SJCRH30 (cell line): ENCODE data around the gene KLK1. TPM values are rescaled to one million over a fixed set of nuclear protein-coding genes. Genes with fewer than 3 reads are reported as not detected.
A peak's percentile ranks its signal among the peaks of the same experiment; 100 is the strongest.

Experiments used
- DNase-seq, 2 experiments: peaks; one replicate each; pipeline ENCODE4 v3.0.0-alpha.2; 2015 to 2020
- H3K27ac ChIP-seq: fragments of 250-450 bp; sonication (Bioruptor Pico); 2 replicates; pipeline ENCODE4 v1.5.1; 2020; ENCODE audit warnings: mild to moderate bottlenecking, moderate library complexity
- H3K27me3 ChIP-seq: fragments of 250-450 bp; sonication (Bioruptor Pico); 2 replicates; pipeline ENCODE4 v1.5.1; 2020; ENCODE audit warnings: mild to moderate bottlenecking, moderate library complexity
- H3K36me3 ChIP-seq: fragments of 250-450 bp; sonication (Bioruptor Pico); 2 replicates; pipeline ENCODE4 v1.5.1; 2020; ENCODE audit warnings: mild to moderate bottlenecking, moderate library complexity
- H3K4me1 ChIP-seq: fragments of 250-450 bp; sonication (Bioruptor Pico); 2 replicates; pipeline ENCODE4 v1.5.1; 2020; ENCODE audit warnings: mild to moderate bottlenecking, moderate library complexity
- H3K4me3 ChIP-seq: fragments of 250-450 bp; sonication (Bioruptor Pico); 2 replicates; pipeline ENCODE4 v1.5.1; 2020; ENCODE audit warnings: mild to moderate bottlenecking, moderate library complexity
- H3K9me3 ChIP-seq: fragments of 250-450 bp; sonication (Bioruptor Pico); replicated peaks from 2 replicates; pipeline ENCODE4 v1.5.1; 2020; ENCODE audit warnings: mild to moderate bottlenecking, moderate library complexity
- total RNA-seq: library from RNA; depleted of rRNA; stranded (reverse); fragments of >200 nt; shearing (Covaris generic); gene quantifications from 2 replicates; pipeline ENCODE4 v1.2.3, GENCODE V29; 2014; rRNA removed

KLK1 gene
- total RNA-seq, result 0.13 and 0.18 TPM in 2 replicates

DNA sequence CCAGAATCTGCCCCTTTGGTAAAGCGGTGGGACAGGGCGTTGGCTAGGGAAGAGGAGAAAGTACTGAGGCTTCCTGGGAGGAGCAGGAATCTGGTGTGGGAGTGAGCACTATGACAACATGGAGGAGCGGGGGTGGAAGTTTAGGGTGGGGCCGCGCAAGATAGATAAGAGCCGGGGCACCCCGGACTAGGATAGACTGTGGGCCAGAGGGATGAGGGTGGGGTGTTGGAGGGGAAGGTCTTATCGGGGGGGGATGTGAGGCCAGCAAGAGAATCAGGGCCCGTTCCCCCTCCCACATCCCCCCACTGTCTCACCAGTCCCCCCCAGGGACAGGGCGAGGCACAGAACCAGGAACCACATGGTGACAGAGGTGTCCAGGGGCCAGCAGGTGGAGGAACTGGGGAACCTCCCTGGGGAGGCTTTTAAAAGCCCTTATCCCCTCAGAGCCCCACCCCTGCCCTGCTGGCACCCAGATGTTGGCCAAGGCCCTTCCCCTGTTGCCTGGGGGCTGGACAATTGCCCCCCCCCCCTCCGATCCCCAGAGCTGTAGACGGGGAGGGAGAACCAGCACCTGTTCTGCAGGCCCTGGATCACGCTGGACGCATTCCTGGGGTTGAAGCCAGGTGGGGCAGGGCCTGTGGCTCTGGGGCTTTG, at the start of gene KLK1:
KLK1 (minus strand) TSS at position 399 of the 654 bp plus-strand sequence; CDS start at position 360, 39 bp downstream.
- DNase-seq, result peak; percentile 29 to 30
- Histone ChIP-seq H3K36me3 (no peaks in the 10 kb centered on the region), H3K4me1 (peaks cover 11% of the 10 kb centered on the region; the same call in 1 of the 2 replicates), H3K4me3 (no peak within 1 kb of the TSS), H3K27me3 (0 out of 2 replicates have a peak, but pooled peaks cover 3% of the 10 kb centered on the region), H3K9me3 (no peaks in the 10 kb centered on the region), H3K27ac (no peak within 1 kb of the TSS)

DNA sequence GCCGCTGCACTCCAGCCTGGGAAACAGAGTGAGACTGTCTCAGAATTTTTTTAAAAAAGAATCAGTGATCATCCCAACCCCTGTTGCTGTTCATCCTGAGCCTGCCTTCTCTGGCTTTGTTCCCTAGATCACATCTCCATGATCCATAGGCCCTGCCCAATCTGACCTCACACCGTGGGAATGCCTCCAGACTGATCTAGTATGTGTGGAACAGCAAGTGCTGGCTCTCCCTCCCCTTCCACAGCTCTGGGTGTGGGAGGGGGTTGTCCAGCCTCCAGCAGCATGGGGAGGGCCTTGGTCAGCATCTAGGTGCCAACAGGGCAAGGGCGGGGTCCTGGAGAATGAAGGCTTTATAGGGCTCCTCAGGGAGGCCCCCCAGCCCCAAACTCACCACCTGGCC, 49.5 kb upstream of the KLK1 start, which contains the start of gene KLK2:
KLK2 (plus strand) TSS at position 384 of the 400 bp plus-strand sequence. CDS start 35 bp downstream, outside the sequence.
- H3K4me1 ChIP-seq, result peaks cover 4% of the 10 kb centered on the region; the same call in 1 of the 2 replicates
- H3K36me3 ChIP-seq, result no peaks in the 10 kb centered on the region
- no peaks in the 10 kb centered on the region for H3K9me3 ChIP-seq
- H3K4me3 ChIP-seq, result no peak within 1 kb of the TSS
- peaks cover 12% of the 10 kb centered on the region for H3K27me3 ChIP-seq
- no peak within 1 kb of the TSS for H3K27ac ChIP-seq
- DNase-seq, result no peak

DNA sequence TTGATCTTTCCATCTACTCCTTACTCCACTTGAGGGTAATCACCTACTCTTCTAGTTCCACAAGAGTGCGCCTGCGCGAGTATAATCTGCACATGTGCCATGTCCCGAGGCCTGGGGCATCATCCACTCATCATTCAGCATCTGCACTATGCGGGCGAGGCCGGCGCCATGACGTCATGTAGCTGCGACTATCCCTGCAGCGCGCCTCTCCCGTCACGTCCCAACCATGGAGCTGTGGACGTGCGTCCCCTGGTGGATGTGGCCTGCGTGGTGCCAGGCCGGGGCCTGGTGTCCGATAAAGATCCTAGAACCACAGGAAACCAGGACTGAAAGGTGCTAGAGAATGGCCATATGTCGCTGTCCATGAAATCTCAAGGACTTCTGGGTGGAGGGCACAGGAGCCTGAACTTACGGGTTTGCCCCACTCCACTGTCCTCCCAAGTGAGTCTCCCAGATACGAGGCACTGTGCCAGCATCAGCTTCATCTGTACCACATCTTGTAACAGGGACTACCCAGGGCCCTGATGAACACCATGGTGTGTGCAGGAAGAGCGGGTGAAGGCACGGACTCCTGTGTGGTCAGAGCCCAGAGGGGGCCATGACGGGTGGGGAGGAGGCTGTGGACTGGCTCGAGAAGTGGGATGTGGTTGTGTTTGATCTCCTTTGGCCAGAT, 47.0 kb upstream of the KLK1 start:
- Histone ChIP-seq H3K4me3 (no peak overlapping the region), H3K9me3 (no peaks in the 10 kb centered on the region), H3K4me1 (no peaks in the 10 kb centered on the region), H3K36me3 (no peaks in the 10 kb centered on the region), H3K27me3 (peaks cover 3% of the 10 kb centered on the region; the same call in 1 of the 2 replicates), H3K27ac (no peak overlapping the region)
- no peak for DNase-seq

DNA sequence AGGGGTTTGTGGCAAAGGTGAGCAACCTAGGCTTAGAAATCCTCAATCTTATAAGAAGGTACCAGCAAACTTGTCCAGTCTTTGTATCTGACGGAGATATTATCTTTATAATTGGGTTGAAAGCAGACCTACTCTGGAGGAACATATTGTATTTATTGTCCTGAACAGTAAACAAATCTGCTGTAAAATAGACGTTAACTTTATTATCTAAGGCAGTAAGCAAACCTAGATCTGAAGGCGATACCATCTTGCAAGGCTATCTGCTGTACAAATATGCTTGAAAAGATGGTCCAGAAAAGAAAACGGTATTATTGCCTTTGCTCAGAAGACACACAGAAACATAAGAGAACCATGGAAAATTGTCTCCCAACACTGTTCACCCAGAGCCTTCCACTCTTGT, 45.9 kb upstream of the KLK1 start:
- Histone ChIP-seq H3K27me3 (no peaks in the 10 kb centered on the region; the same call in 1 of the 2 replicates), H3K27ac (no peak overlapping the region), H3K9me3 (no peaks in the 10 kb centered on the region), H3K4me1 (no peaks in the 10 kb centered on the region), H3K4me3 (no peak overlapping the region), H3K36me3 (no peaks in the 10 kb centered on the region)
- DNase-seq, result no peak

DNA sequence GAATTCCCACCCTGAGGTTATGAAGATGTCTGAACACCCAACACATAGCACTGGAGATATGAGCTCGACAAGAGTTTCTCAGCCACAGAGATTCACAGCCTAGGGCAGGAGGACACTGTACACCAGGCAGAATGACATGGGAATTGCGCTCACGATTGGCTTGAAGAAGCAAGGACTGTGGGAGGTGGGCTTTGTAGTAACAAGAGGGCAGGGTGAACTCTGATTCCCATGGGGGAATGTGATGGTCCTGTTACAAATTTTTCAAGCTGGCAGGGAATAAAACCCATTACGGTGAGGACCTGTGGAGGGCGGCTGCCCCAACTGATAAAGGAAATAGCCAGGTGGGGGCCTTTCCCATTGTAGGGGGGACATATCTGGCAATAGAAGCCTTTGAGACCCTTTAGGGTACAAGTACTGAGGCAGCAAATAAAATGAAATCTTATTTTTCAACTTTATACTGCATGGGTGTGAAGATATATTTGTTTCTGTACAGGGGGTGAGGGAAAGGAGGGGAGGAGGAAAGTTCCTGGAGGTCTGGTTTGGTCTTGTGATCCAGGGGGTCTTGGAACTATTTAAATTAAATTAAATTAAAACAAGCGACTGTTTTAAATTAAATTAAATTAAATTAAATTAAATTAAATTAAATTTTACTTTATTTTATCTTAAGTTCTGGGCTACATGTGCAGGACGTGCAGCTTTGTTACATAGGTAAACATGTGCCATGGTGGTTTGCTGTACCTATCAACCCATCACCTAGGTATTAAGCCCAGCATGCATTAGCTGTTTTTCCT, 38.1 kb upstream of the KLK1 start:
- H3K4me1 ChIP-seq, result no peaks in the 10 kb centered on the region
- H3K27ac ChIP-seq, result no peak overlapping the region
- no peak for DNase-seq
- H3K36me3 ChIP-seq, result no peaks in the 10 kb centered on the region
- H3K27me3 ChIP-seq, result no peaks in the 10 kb centered on the region
- H3K4me3 ChIP-seq, result no peak overlapping the region
- H3K9me3 ChIP-seq, result 0 out of 2 replicates have a peak, but pooled peaks cover 3% of the 10 kb centered on the region

DNA sequence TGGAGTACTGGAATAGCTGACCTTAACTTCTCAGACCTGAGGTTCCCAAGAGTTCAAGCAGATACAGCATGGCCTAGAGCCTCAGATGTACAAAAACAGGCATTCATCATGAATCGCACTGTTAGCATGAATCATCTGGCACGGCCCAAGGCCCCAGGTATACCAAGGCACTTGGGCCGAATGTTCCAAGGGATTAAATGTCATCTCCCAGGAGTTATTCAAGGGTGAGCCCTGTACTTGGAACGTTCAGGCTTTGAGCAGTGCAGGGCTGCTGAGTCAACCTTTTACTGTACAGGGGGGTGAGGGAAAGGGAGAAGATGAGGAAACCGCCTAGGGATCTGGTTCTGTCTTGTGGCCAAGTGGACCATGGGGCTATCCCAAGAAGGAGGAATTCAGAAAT, 37.4 kb upstream of the KLK1 start:
- H3K9me3 ChIP-seq, result 0 out of 2 replicates have a peak, but pooled peaks cover 3% of the 10 kb centered on the region
- H3K36me3 ChIP-seq, result no peaks in the 10 kb centered on the region
- H3K27ac ChIP-seq, result no peak overlapping the region
- H3K4me1 ChIP-seq, result no peaks in the 10 kb centered on the region
- no peaks in the 10 kb centered on the region for H3K27me3 ChIP-seq
- no peak overlapping the region for H3K4me3 ChIP-seq
- DNase-seq, result no peak

DNA sequence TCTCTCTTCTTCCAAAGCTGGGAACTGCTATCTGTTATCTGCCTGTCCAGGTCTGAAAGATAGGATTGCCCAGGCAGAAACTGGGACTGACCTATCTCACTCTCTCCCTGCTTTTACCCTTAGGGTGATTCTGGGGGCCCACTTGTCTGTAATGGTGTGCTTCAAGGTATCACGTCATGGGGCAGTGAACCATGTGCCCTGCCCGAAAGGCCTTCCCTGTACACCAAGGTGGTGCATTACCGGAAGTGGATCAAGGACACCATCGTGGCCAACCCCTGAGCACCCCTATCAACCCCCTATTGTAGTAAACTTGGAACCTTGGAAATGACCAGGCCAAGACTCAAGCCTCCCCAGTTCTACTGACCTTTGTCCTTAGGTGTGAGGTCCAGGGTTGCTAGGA, 36.3 kb upstream of the KLK1 start:
- Histone ChIP-seq H3K27me3 (no peaks in the 10 kb centered on the region), H3K36me3 (no peaks in the 10 kb centered on the region), H3K4me1 (no peaks in the 10 kb centered on the region), H3K27ac (no peak overlapping the region), H3K9me3 (0 out of 2 replicates have a peak, but pooled peaks cover 3% of the 10 kb centered on the region), H3K4me3 (no peak overlapping the region)
- no peak for DNase-seq

DNA sequence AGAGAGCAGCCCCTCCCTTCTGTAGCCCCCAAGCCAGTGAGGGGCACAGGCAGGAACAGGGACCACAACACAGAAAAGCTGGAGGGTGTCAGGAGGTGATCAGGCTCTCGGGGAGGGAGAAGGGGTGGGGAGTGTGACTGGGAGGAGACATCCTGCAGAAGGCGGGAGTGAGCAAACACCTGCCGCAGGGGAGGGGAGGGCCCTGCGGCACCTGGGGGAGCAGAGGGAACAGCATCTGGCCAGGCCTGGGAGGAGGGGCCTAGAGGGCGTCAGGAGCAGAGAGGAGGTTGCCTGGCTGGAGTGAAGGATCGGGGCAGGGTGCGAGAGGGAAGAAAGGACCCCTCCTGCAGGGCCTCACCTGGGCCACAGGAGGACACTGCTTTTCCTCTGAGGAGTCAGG, 35.3 kb upstream of the KLK1 start:
- no peak for DNase-seq
- H3K36me3 ChIP-seq, result no peaks in the 10 kb centered on the region
- H3K27me3 ChIP-seq, result no peaks in the 10 kb centered on the region; the same call in 1 of the 2 replicates
- H3K27ac ChIP-seq, result no peak overlapping the region
- H3K4me1 ChIP-seq, result no peaks in the 10 kb centered on the region
- H3K9me3 ChIP-seq, result 0 out of 2 replicates have a peak, but pooled peaks cover 3% of the 10 kb centered on the region
- H3K4me3 ChIP-seq, result no peak overlapping the region

DNA sequence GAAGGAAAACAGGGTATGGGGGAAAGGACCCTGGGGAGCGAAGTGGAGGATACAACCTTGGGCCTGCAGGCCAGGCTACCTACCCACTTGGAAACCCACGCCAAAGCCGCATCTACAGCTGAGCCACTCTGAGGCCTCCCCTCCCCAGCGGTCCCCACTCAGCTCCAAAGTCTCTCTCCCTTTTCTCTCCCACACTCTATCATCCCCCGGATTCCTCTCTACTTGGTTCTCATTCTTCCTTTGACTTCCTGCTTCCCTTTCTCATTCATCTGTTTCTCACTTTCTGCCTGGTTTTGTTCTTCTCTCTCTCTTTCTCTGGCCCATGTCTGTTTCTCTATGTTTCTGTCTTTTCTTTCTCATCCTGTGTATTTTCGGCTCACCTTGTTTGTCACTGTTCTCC, 33.8 kb upstream of the KLK1 start:
- Histone ChIP-seq H3K27ac (no peak overlapping the region), H3K9me3 (0 out of 2 replicates have a peak, but pooled peaks cover 3% of the 10 kb centered on the region), H3K36me3 (no peaks in the 10 kb centered on the region), H3K4me1 (no peaks in the 10 kb centered on the region), H3K4me3 (no peak overlapping the region), H3K27me3 (no peaks in the 10 kb centered on the region; the same call in 1 of the 2 replicates)
- DNase-seq, result no peak

DNA sequence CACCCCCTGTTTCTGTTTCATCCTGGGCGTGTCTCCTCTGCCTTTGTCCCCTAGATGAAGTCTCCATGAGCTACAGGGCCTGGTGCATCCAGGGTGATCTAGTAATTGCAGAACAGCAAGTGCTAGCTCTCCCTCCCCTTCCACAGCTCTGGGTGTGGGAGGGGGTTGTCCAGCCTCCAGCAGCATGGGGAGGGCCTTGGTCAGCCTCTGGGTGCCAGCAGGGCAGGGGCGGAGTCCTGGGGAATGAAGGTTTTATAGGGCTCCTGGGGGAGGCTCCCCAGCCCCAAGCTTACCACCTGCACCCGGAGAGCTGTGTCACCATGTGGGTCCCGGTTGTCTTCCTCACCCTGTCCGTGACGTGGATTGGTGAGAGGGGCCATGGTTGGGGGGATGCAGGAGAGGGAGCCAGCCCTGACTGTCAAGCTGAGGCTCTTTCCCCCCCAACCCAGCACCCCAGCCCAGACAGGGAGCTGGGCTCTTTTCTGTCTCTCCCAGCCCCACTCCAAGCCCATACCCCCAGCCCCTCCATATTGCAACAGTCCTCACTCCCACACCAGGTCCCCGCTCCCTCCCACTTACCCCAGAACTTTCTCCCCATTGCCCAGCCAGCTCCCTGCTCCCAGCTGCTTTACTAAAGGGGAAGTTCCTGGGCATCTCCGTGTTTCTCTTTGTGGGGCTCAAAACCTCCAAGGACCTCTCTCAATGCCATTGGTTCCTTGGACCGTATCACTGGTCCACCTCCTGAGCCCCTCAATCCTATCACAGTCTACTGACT, 31.2 kb upstream of the KLK1 start, which contains the start of gene KLK3:
KLK3 (plus strand) TSS at position 280 of the 775 bp plus-strand sequence; CDS start at position 321, 41 bp downstream.
- no peaks in the 10 kb centered on the region for H3K9me3 ChIP-seq
- no peak within 1 kb of the TSS for H3K4me3 ChIP-seq
- no peak for DNase-seq
- no peaks in the 10 kb centered on the region; the same call in 1 of the 2 replicates for H3K27me3 ChIP-seq
- H3K4me1 ChIP-seq, result no peaks in the 10 kb centered on the region
- no peaks in the 10 kb centered on the region for H3K36me3 ChIP-seq
- H3K27ac ChIP-seq, result no peak within 1 kb of the TSS

DNA sequence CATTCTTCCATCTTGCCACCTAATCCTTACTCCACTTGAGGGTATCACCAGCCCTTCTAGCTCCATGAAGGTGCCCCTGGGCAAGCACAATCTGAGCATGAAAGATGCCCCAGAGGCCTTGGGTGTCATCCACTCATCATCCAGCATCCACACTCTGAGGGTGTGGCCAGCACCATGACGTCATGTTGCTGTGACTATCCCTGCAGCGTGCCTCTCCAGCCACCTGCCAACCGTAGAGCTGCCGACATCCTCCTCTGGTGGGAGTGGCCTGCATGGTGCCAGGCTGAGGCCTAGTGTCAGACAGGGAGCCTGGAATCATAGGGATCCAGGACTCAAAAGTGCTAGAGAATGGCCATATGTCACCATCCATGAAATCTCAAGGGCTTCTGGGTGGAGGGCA, 28.0 kb upstream of the KLK1 start:
- Histone ChIP-seq H3K27ac (no peak overlapping the region), H3K4me1 (no peaks in the 10 kb centered on the region), H3K36me3 (no peaks in the 10 kb centered on the region), H3K4me3 (no peak overlapping the region), H3K9me3 (no peaks in the 10 kb centered on the region), H3K27me3 (no peaks in the 10 kb centered on the region; the same call in 1 of the 2 replicates)
- DNase-seq, result no peak

DNA sequence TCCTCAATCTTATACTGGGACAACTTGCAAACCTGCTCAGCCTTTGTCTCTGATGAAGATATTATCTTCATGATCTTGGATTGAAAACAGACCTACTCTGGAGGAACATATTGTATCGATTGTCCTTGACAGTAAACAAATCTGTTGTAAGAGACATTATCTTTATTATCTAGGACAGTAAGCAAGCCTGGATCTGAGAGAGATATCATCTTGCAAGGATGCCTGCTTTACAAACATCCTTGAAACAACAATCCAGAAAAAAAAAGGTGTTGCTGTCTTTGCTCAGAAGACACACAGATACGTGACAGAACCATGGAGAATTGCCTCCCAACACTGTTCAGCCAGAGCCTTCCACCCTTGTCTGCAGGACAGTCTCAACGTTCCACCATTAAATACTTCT, 27.2 kb upstream of the KLK1 start:
- no peaks in the 10 kb centered on the region for H3K9me3 ChIP-seq
- H3K27me3 ChIP-seq, result no peaks in the 10 kb centered on the region; the same call in 1 of the 2 replicates
- H3K27ac ChIP-seq, result no peak overlapping the region
- no peak for DNase-seq
- H3K36me3 ChIP-seq, result no peaks in the 10 kb centered on the region
- H3K4me1 ChIP-seq, result no peaks in the 10 kb centered on the region
- H3K4me3 ChIP-seq, result no peak overlapping the region

DNA sequence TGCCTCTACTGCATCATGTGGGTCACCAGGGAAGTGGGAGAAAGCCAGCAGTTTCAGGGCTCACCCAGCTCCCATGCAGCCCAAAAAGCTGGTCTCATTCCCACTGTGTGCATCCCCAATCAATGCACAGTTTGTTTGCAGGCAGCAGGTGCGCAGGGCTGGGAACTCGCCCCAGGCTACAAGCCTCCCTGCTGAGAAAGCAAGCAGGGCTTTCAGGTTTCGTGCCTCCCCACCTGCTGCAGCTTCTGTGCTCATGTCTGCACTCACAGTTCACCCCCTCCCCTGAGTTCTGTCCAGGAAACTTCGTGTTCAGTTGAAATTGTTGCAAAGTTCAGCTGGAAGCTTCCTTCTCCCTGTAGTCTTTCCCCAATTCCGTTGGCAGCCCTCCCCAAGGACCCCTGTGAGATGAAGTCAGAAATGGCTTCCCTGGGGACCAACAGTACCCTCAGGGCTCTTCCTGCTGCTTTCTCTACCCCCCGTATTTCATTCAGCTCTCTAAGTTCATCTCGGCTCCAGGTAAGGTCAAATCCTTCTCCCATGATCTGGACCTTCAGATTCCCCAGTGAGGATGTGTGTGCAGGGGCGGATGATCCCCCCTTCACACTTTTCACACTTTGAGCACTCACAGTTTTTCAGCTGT, 20.8 kb upstream of the KLK1 start:
- H3K9me3 ChIP-seq, result no peaks in the 10 kb centered on the region

More for the DNA sequence above, 20.8 kb upstream of the KLK1 start:
- Histone ChIP-seq H3K4me3 (no peak overlapping the region), H3K36me3 (no peaks in the 10 kb centered on the region), H3K4me1 (0 out of 2 replicates have a peak, but pooled peaks cover 2% of the 10 kb centered on the region), H3K27me3 (no peaks in the 10 kb centered on the region), H3K27ac (no peak overlapping the region)
- DNase-seq, result peak; percentile 59 to 78
